HEK293 (cell line): ENCODE results near the gene TPSG1.

ENCODE experiments used
- GLIS2 ChIP-seq: fragments of 450-650 bp; formaldehyde crosslinking; IDR thresholded peaks from 2 replicates; pipeline ENCODE4 v1.5.1; 2016; ENCODE audit warnings: missing biosample characterization, missing genetic modification characterization
- KLF1 ChIP-seq: fragments of 450-650 bp; formaldehyde crosslinking; IDR thresholded peaks from 2 replicates; pipeline ENCODE4 v1.5.1; 2016; ENCODE audit warnings: missing biosample characterization, missing genetic modification characterization
- KLF7 ChIP-seq: fragments of 450-650 bp; formaldehyde crosslinking; IDR thresholded peaks from 2 replicates; pipeline ENCODE4 v1.5.1; 2016; ENCODE audit warnings: missing biosample characterization, missing genetic modification characterization, borderline replicate concordance
- KLF8 ChIP-seq: fragments of 450-650 bp; formaldehyde crosslinking; IDR thresholded peaks from 2 replicates; pipeline ENCODE4 v1.5.1; 2016; ENCODE audit warnings: missing biosample characterization, missing genetic modification characterization
- ZBTB7A ChIP-seq: fragments of 450-650 bp; formaldehyde crosslinking; IDR thresholded peaks from 2 replicates; pipeline ENCODE4 v1.5.1; 2016; ENCODE audit warnings: low read depth, missing biosample characterization, missing genetic modification characterization
- ZNF138 ChIP-seq: fragments of 450-650 bp; formaldehyde crosslinking; IDR thresholded peaks from 2 replicates; pipeline ENCODE4 v1.5.1; 2016; ENCODE audit warnings: missing biosample characterization, missing genetic modification characterization, borderline replicate concordance
- ZNF2 ChIP-seq: fragments of 450-650 bp; formaldehyde crosslinking; IDR thresholded peaks from 2 replicates; pipeline ENCODE4 v1.5.1; 2016; ENCODE audit warnings: missing biosample characterization, missing genetic modification characterization
- ZNF239 ChIP-seq: fragments of 450-650 bp; formaldehyde crosslinking; IDR thresholded peaks from 2 replicates; pipeline ENCODE4 v1.5.1; 2016; ENCODE audit warnings: missing biosample characterization, missing genetic modification characterization
- ZNF37A ChIP-seq: fragments of 450-650 bp; IDR thresholded peaks from 2 replicates; pipeline ENCODE4 v1.5.1; 2018; ENCODE audit warnings: missing biosample characterization, missing genetic modification characterization
- ZNF404 ChIP-seq: fragments of 450-650 bp; formaldehyde crosslinking; IDR thresholded peaks from 2 replicates; pipeline ENCODE4 v1.5.1; 2017; ENCODE audit warnings: missing biosample characterization, missing genetic modification characterization
- ZNF473 ChIP-seq: fragments of 450-650 bp; formaldehyde crosslinking; IDR thresholded peaks from 2 replicates; pipeline ENCODE4 v1.5.1; 2017; ENCODE audit warnings: missing biosample characterization, missing genetic modification characterization
- ZNF600 ChIP-seq: fragments of 450-650 bp; formaldehyde crosslinking; IDR thresholded peaks from 2 replicates; pipeline ENCODE4 v1.5.1; 2016; ENCODE audit warnings: missing biosample characterization, missing genetic modification characterization
- ZNF623 ChIP-seq: fragments of 450-650 bp; formaldehyde crosslinking; IDR thresholded peaks from 2 replicates; pipeline ENCODE4 v1.5.1; 2016; ENCODE audit warnings: missing biosample characterization, missing genetic modification characterization
- ZNF654 ChIP-seq: fragments of 450-650 bp; formaldehyde crosslinking; IDR thresholded peaks from 2 replicates; pipeline ENCODE4 v1.5.1; 2016; ENCODE audit warnings: low read depth, missing biosample characterization, missing genetic modification characterization
- ZNF660 ChIP-seq: fragments of 450-650 bp; IDR thresholded peaks from 2 replicates; pipeline ENCODE4 v1.5.1; 2018; ENCODE audit warnings: missing biosample characterization, mild to moderate bottlenecking, missing genetic modification characterization
- ZNF777 ChIP-seq: fragments of 450-650 bp; formaldehyde crosslinking; IDR thresholded peaks from 2 replicates; pipeline ENCODE4 v1.5.1; 2017; ENCODE audit warnings: missing biosample characterization, missing genetic modification characterization, borderline replicate concordance
- ZNF791 ChIP-seq: fragments of 450-650 bp; formaldehyde crosslinking; IDR thresholded peaks from 2 replicates; pipeline ENCODE4 v1.5.1; 2016; ENCODE audit warnings: missing biosample characterization, missing genetic modification characterization
- ZNF837 ChIP-seq: fragments of 450-650 bp; formaldehyde crosslinking; IDR thresholded peaks from 2 replicates; pipeline ENCODE4 v1.5.1; 2016; ENCODE audit warnings: missing biosample characterization, missing genetic modification characterization
- TF ChIP-seq, protein P1 (sequence below): fragments of 450-650 bp; formaldehyde crosslinking; IDR thresholded peaks from 2 replicates; pipeline ENCODE4 v1.5.1; 2016; ENCODE audit warnings: missing biosample characterization, missing genetic modification characterization
- TF ChIP-seq, protein P2 (sequence below): fragments of 450-650 bp; formaldehyde crosslinking; IDR thresholded peaks from 2 replicates; pipeline ENCODE4 v1.5.1; 2016; ENCODE audit warnings: missing biosample characterization, missing genetic modification characterization
- TF ChIP-seq, protein P3 (sequence below): fragments of 450-650 bp; formaldehyde crosslinking; IDR thresholded peaks from 2 replicates; pipeline ENCODE4 v1.5.1; 2016; ENCODE audit warnings: missing biosample characterization, missing genetic modification characterization
- TF ChIP-seq, protein P4 (sequence below): fragments of 450-650 bp; formaldehyde crosslinking; IDR thresholded peaks from 2 replicates; pipeline ENCODE4 v1.5.1; 2016; ENCODE audit warnings: missing biosample characterization, missing genetic modification characterization
- TF ChIP-seq, protein P5 (sequence below): sonication (generic); formaldehyde crosslinking; IDR thresholded peaks from 2 replicates; pipeline ENCODE4 v1.8.1; 2022; ENCODE audit warnings: mild to moderate bottlenecking, moderate library complexity, missing genetic modification reagents

TPSG1 gene

DNA sequence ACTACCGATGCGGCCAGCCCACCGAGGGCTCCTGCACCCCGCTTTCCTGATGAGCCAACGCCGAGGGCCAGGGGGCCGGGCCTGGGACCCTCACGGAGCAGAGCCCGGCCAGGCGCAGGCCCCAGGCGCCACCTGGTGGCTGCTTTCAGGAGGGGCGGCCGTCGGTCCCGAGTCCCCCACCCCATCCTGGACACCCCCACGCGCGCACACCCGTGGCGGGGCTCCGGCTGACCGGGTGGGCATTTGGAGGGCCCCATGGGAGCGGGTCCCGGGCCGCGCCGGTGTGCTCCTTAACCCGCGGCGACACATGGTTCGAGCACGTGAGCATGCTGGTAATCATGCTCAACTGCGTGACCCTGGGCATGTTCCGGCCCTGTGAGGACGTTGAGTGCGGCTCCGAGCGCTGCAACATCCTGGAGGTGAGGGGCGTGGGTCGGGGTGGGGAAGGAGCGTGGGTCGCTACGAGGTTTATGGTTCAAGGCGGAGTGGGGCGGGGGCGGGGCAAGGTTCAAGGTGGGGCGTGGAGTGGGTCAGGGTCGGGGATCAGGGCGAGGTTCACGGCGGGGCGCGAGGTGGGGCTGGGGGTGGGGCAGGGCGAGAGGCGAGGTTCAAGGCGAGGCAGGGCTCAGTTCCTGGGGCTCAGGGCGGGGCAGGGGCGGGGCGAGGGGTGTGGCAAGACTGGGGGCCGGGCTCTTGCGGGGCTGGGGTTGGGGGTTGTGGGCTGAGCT lies 30.2 kb downstream of the TPSG1 start (continued):
- TF ChIP-seq, protein P1, sequence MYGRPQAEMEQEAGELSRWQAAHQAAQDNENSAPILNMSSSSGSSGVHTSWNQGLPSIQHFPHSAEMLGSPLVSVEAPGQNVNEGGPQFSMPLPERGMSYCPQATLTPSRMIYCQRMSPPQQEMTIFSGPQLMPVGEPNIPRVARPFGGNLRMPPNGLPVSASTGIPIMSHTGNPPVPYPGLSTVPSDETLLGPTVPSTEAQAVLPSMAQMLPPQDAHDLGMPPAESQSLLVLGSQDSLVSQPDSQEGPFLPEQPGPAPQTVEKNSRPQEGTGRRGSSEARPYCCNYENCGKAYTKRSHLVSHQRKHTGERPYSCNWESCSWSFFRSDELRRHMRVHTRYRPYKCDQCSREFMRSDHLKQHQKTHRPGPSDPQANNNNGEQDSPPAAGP = peak; percentile 78; the same call in 1 of the 2 replicates
- TF ChIP-seq ZNF600 (tag by site-specific recombination) (peak; percentile 80), ZNF660 (tag by site-specific recombination) (peak; percentile 37; the same call in 1 of the 2 replicates), KLF8 (peak; percentile 82), ZNF791 (tag by site-specific recombination) (no peak), ZNF777 (tag by site-specific recombination) (no peak), ZNF138 (tag by site-specific recombination) (no peak), ZNF239 (tag by site-specific recombination) (no peak), ZNF2 (peak; percentile 99), KLF7 (tag by site-specific recombination) (peak; percentile 54; the same call in 1 of the 2 replicates), ZNF837 (tag by site-specific recombination) (no peak), ZNF654 (tag by site-specific recombination) (no peak; the same call in none of the 2 replicates), KLF1 (tag by site-specific recombination) (peak; percentile 98), ZNF404 (tag by site-specific recombination) (no peak), ZNF37A (no peak), ZNF473 (no peak), ZNF623 (tag by site-specific recombination) (no peak), GLIS2 (tag by site-specific recombination) (peak; percentile 79), ZBTB7A (tag by site-specific recombination) (0 out of 2 replicates have a peak, but pooled peaks have one; percentile 6)
- TF ChIP-seq, protein P2, sequence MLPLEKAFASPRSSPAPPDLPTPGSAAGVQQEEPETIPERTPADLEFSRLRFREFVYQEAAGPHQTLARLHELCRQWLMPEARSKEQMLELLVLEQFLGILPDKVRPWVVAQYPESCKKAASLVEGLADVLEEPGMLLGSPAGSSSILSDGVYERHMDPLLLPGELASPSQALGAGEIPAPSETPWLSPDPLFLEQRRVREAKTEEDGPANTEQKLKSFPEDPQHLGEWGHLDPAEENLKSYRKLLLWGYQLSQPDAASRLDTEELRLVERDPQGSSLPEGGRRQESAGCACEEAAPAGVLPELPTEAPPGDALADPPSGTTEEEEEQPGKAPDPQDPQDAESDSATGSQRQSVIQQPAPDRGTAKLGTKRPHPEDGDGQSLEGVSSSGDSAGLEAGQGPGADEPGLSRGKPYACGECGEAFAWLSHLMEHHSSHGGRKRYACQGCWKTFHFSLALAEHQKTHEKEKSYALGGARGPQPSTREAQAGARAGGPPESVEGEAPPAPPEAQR = no peak
- TF ChIP-seq, protein P3, sequence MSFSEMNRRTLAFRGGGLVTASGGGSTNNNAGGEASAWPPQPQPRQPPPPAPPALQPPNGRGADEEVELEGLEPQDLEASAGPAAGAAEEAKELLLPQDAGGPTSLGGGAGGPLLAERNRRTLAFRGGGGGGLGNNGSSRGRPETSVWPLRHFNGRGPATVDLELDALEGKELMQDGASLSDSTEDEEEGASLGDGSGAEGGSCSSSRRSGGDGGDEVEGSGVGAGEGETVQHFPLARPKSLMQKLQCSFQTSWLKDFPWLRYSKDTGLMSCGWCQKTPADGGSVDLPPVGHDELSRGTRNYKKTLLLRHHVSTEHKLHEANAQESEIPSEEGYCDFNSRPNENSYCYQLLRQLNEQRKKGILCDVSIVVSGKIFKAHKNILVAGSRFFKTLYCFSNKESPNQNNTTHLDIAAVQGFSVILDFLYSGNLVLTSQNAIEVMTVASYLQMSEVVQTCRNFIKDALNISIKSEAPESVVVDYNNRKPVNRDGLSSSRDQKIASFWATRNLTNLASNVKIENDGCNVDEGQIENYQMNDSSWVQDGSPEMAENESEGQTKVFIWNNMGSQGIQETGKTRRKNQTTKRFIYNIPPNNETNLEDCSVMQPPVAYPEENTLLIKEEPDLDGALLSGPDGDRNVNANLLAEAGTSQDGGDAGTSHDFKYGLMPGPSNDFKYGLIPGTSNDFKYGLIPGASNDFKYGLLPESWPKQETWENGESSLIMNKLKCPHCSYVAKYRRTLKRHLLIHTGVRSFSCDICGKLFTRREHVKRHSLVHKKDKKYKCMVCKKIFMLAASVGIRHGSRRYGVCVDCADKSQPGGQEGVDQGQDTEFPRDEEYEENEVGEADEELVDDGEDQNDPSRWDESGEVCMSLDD = peak; percentile 37; the same call in 1 of the 2 replicates
- TF ChIP-seq, protein P4, sequence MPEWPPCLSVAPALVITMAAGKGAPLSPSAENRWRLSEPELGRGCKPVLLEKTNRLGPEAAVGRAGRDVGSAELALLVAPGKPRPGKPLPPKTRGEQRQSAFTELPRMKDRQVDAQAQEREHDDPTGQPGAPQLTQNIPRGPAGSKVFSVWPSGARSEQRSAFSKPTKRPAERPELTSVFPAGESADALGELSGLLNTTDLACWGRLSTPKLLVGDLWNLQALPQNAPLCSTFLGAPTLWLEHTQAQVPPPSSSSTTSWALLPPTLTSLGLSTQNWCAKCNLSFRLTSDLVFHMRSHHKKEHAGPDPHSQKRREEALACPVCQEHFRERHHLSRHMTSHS (tag by site-specific recombination) = no peak
- TF ChIP-seq, protein P5, sequence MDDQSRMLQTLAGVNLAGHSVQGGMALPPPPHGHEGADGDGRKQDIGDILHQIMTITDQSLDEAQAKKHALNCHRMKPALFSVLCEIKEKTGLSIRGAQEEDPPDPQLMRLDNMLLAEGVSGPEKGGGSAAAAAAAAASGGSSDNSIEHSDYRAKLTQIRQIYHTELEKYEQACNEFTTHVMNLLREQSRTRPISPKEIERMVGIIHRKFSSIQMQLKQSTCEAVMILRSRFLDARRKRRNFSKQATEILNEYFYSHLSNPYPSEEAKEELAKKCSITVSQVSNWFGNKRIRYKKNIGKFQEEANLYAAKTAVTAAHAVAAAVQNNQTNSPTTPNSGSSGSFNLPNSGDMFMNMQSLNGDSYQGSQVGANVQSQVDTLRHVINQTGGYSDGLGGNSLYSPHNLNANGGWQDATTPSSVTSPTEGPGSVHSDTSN (CRISPR knock-in tag) = 0 out of 2 replicates have a peak, but pooled peaks have one; percentile 42
